GM13976 (cell line): ENCODE measurements around the gene ANKRD23.

ENCODE experiments used
- DNase-seq: peaks from one replicate; pipeline ENCODE4 v3.0.0; 2012; ENCODE audit warnings: low spot score
- CTCF ChIP-seq: IDR thresholded peaks from 2 replicates; pipeline ENCODE4 v1.5.1; 2012; ENCODE audit warnings: borderline replicate concordance, mild to moderate bottlenecking; ENCODE audit not compliant: insufficient read depth; ENCODE audit errors: extremely low read depth, missing control alignments, control extremely low read depth
- in situ Hi-C: fragments of 300-500 bp; cut with MboI; formaldehyde crosslinking; loops from one replicate; pipeline ENCODE4 v1.12.0; 2022; ENCODE audit warnings: low sequenced_read_pairs, mixed read lengths, inconsistent platforms; ENCODE audit not compliant: unreplicated experiment

The ANKRD23 gene

GRCh38 chr2:96821113-96821675 lies 22.6 kb downstream of the ANKRD23 start:
- in situ Hi-C loops, result no loop called here
- TF ChIP-seq CTCF, result no peak
- no peak for DNase-seq

- in situ Hi-C loops, result no loop called here
- DNase-seq, result no peak
- no peak for TF ChIP-seq CTCF
These were observed 23.8 kb downstream of the ANKRD23 start for GRCh38 chr2:96819876-96820511.

- DNase-seq, result no peak
- in situ Hi-C loops, result no loop called here
- no peak for TF ChIP-seq CTCF
These were observed 24.5 kb downstream of the ANKRD23 start for GRCh38 chr2:96819128-96819875.

GRCh38 chr2:96817882-96818281 lies 25.9 kb downstream of the ANKRD23 start:
- no peak for TF ChIP-seq CTCF
- no peak for DNase-seq
- in situ Hi-C loops, result no loop called here

GRCh38 chr2:96816836-96817702 lies 26.8 kb downstream of the ANKRD23 start:
- DNase-seq, result no peak
- in situ Hi-C loops, result no loop called here
- no peak for TF ChIP-seq CTCF
